HG03442 (cell line): Measurements from ENCODE around the gene GATD1.

ENCODE experiments used
- ATAC-seq: cut with Tn5 transposase; IDR thresholded peaks from one replicate; pipeline ENCODE4 v1.9.1; 2021; ENCODE audit warnings: mild to moderate bottlenecking, moderate library complexity; ENCODE audit not compliant: unreplicated experiment

GATD1 gene

GRCh38 chr11:729492-730074 lies 47.7 kb downstream of the GATD1 start:
- no peak for ATAC-seq

GRCh38 chr11:728901-729491 lies 48.3 kb downstream of the GATD1 start:
- ATAC-seq = no peak

DNA sequence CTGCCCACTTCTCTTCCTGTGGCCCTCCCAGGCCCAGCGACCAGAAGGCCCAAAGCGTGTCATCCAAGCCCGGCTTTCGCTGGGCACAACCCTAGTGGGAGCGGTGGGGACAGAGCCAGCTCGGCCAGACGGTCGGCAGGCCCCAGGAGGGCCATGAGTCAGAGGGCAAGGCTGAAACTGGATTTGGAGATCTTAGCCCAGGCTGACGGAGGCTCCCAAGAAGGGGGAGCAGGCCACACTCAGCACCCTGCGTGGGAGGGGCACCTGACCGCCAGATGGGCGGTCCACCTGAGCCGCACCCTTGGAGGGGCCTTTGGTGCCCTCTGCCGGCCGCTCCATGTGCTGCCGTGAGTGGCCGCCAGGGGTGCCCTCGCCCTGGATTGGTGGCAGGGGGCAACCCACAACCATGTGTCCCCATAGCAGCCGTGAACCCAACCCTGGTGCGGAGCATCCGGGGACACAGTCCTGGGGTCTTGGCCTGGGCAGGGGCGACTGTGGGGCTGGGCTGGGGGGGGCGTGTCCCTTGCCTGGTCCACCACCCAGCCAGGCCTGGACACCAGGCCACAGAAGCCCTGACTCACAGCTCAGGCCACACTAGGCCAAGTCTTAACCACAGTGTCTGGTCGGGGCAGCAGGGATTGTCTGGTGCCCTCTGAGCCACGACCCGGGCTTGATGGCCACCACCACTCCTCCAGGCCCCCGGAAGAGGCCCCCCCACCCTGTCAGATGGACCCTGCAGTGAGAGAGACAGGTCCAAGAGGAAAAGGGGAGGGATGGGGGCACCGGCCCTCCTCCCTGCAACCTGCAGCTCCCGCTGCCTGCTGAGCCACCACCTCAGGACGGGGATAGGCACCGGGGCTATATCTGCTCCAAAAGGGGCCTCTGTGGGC lies 49.2 kb downstream of the GATD1 start:
- no peak for ATAC-seq

GRCh38 chr11:727281-727701 lies 50.0 kb downstream of the GATD1 start:
- ATAC-seq = no peak

GRCh38 chr11:726278-727220 lies 50.7 kb downstream of the GATD1 start:
- no peak for ATAC-seq

GRCh38 chr11:725624-726202 lies 51.6 kb downstream of the GATD1 start:
- no peak for ATAC-seq

DNA sequence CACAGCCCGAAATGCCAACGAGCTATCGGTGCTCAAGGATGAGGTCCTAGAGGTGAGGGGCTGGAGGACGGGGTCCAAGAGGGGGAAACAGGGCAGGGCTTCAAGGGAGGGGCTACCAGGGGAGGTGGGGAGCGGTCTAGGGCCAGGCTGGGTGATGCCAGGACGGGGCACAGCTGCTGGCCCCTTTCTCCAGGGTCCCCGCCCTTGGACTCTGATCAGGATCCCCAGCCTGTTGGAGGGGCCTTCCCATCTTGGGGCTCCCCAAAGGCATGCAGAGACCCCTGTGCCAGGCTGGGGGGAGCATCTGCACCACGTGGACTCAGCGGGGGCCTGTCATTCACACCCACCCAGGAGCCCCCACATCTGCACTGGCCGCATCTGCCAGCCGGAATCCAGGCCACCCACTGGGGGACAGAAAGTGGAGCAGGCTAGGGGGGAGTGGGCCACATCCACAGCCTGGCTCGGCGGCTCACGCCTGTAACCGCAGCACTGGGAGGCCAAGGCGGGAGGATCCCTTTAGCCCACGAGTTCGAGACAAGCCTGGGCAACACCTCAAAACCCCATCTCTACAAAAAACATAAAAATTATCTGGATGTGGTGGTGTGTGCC lies 52.4 kb downstream of the GATD1 start:
- ATAC-seq = no peak

- ATAC-seq = no peak
These were observed 53.1 kb downstream of the GATD1 start for GRCh38 chr11:724049-724777.

GRCh38 chr11:723120-723883 lies 54.0 kb downstream of the GATD1 start:
- ATAC-seq = no peak

DNA sequence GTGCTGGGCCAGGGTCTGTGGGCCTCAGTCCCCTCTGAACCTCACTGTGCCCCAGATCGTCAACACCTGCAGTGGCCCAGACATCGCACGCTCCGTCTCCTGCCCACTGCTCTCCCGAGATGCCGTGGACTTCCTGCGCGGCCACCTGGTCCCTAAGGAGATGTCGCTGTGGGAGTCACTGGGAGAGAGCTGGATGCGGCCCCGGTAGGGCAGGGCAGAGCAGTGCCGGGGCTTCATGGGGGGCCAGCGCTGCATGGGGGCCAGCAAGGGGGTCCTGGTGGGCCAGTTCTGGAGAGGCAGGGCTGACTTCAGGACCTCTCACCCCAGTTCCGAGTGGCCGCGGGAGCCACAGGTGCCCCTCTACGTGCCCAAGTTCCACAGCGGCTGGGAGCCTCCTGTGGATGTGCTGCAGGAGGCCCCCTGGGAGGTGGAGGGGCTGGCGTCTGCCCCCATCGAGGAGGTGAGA lies 54.9 kb downstream of the GATD1 start:
- ATAC-seq = no peak

GRCh38 chr11:721741-722345 lies 55.4 kb downstream of the GATD1 start:
- no peak for ATAC-seq

GRCh38 chr11:721247-721740 lies 56.0 kb downstream of the GATD1 start:
- no peak for ATAC-seq

DNA sequence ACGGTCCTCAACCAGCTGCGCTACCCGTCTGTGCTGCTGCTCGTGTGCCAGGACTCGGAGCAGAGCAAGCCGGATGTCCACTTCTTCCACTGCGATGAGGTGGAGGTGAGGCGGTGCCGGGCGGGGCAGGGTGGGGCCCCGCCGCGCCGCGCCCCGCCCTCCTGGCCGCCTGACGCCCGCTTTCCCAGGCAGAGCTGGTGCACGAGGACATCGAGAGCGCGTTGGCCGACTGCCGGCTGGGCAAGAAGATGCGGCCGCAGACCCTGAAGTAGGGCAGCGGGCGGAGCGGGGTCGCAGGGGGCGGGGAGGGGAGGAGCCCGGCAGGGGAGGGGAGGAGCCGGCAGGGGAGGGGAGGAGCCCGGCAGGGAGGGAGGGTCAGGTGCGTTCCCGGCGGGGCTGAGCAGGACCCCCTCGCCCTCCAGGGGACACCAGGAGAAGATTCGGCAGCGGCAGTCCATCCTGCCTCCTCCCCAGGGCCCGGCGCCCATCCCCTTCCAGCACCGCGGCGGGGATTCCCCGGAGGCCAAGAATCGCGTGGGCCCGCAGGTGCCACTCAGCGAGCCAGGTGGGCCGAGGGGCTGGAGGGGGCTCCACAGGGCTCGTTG lies 56.5 kb downstream of the GATD1 start:
- no peak for ATAC-seq

DNA sequence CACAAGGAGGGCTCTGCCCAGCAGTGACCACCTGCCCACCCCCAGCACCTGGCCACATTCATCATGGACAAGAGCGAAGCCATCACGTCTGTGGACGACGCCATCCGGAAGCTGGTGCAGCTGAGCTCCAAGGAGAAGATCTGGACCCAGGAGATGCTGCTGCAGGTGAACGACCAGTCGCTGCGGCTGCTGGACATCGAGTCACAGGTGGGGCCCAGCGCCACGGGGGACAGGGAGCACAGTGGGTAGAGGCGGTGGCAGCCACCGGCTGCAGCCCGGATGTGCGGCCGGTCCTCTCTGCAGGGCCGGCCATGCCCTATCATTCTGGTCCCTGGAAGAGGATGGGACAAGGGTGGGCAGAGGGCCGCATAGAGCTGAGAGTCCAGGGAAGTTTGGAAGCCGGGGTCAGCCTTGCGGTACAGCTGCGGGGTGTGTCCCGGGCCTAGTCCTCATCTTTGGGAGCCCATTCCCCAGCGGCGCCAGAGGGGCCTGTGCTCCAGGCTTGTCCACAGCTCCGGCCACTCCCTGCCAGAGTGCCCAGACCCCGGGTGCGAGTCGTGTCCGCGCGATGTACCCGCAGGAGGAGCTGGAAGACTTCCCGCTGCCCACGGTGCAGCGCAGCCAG lies 57.2 kb downstream of the GATD1 start:
- no peak for ATAC-seq

GRCh38 chr11:719214-720016 lies 57.9 kb downstream of the GATD1 start:
- ATAC-seq = no peak
